ENCODE data around the gene SMURF2. TPM values are rescaled to one million over a fixed set of nuclear protein-coding genes. Genes with fewer than 3 reads are reported as not detected.

Gene SMURF2
- total RNA-seq, 1 experiment from 2014 or later, result 57.6 TPM

Small RNA genes within 50 kb of the gene (microRNA-seq; reads per million reads assigned to microRNA genes)
- gene MIR3064 (ENCODE audit: borderline number of aligned reads, borderline replicate concordance), result 9.4 reads per million, percentile 16 among the genes with 10 or more reads in this experiment
- gene MIR5047 (ENCODE audit: borderline number of aligned reads, borderline replicate concordance), result not detected

Other genes starting within 250 kb of the SMURF2 start
- 22.9 and 25.6 TPM in 2 replicates for gene MILR1, start 213.2 kb downstream of the SMURF2 start, total RNA-seq (2021)
- 23.3 and 32.7 TPM in 2 replicates for gene POLG2, start 165.3 kb downstream of the SMURF2 start, total RNA-seq (2021)
- gene DDX5, start 156.0 kb downstream of the SMURF2 start, total RNA-seq (2021), result 375 and 402 TPM in 2 replicates
- 56.0 and 57.2 TPM in 2 replicates for gene CEP95, start 155.3 kb downstream of the SMURF2 start, total RNA-seq (2021)

Measured in PC-9 (cell line).